ENCODE results near the gene SPRY4. TPM values are rescaled to one million over a fixed set of nuclear protein-coding genes. Genes with fewer than 3 reads are reported as not detected.
"Not testable (repeated sequence)": the region's sequence is repeated elsewhere in the genome, so short reads cannot be mapped to it uniquely, and the experiment has no call there.

Gene SPRY4
- total RNA-seq, 1 experiment from 2014 or later = 35.5 TPM

- TF ChIP-seq EZH2 (IDR thresholded peaks at IDR 0.05; ENCODE audit: borderline replicate concordance, low read depth, low read length, poor library complexity, severe bottlenecking) (no peak), CTCF (conservative IDR thresholded peaks at IDR 0.05; ENCODE audit: low read depth, low read length) (no peak)
- BruUV-seq (replicated peaks) = no TSS peak
- H3K27me3 ChIP-seq (replicated peaks; ENCODE audit: insufficient read depth, low read depth, low read length, poor library complexity) = no peaks in the 10 kb centered on the region
- no peak overlapping the region for H3K4me3 ChIP-seq (ENCODE audit: low read depth, low read length, poor library complexity, severe bottlenecking)
- H3K27ac ChIP-seq (ENCODE audit: low read depth, low read length, poor library complexity, severe bottlenecking) = no peak overlapping the region
- intact Hi-C loops (cut with micrococcal nuclease; ENCODE audit: unreplicated experiment) = no loop called here
- H3K9me3 ChIP-seq (ENCODE audit: low read depth, low read length, poor library complexity, severe bottlenecking) = no peaks in the 10 kb centered on the region
- CTCF ChIA-PET = no interaction called here
- peaks cover 30% of the 10 kb centered on the region for H3K4me1 ChIP-seq (ENCODE audit: insufficient read depth, low read length, poor library complexity, severe bottlenecking)
- no peaks in the 10 kb centered on the region for H3K36me3 ChIP-seq (ENCODE audit: insufficient read depth, low read length, poor library complexity, severe bottlenecking)
- POLR2A ChIA-PET (ENCODE audit: low non-redundant PET) = no interaction called here
- DNase-seq (ENCODE audit: low spot score) = no peak
Observed at GRCh38 chr5:142300677-142301076, 24.1 kb downstream of the SPRY4 start.

GRCh38 chr5:142298789-142299188, 26.0 kb downstream of the SPRY4 start:
- Histone ChIP-seq H3K4me3 (ENCODE audit: low read depth, low read length, poor library complexity, severe bottlenecking) (no peak overlapping the region), H3K36me3 (ENCODE audit: insufficient read depth, low read length, poor library complexity, severe bottlenecking) (no peaks in the 10 kb centered on the region), H3K4me1 (ENCODE audit: insufficient read depth, low read length, poor library complexity, severe bottlenecking) (peaks cover 29% of the 10 kb centered on the region), H3K9me3 (ENCODE audit: low read depth, low read length, poor library complexity, severe bottlenecking) (no peaks in the 10 kb centered on the region), H3K27ac (ENCODE audit: low read depth, low read length, poor library complexity, severe bottlenecking) (no peak overlapping the region), H3K27me3 (replicated peaks; ENCODE audit: insufficient read depth, low read depth, low read length, poor library complexity) (no peaks in the 10 kb centered on the region)
- TF ChIP-seq EZH2 (IDR thresholded peaks at IDR 0.05; ENCODE audit: borderline replicate concordance, low read depth, low read length, poor library complexity, severe bottlenecking) (no peak), CTCF (conservative IDR thresholded peaks at IDR 0.05; ENCODE audit: low read depth, low read length) (no peak)
- no TSS peak for BruUV-seq (replicated peaks)
- ChIA-PET POLR2A (ENCODE audit: low non-redundant PET) (no interaction called here), CTCF (interaction anchor here (0.5 kb wide), 1 partner anchor 38 kb away, joined by 4 read pairs; no protein-coding TSS in a partner anchor)
- intact Hi-C loops (cut with micrococcal nuclease; ENCODE audit: unreplicated experiment) = no loop called here
- DNase-seq (ENCODE audit: low spot score) = no peak

- intact Hi-C loops (cut with micrococcal nuclease; ENCODE audit: unreplicated experiment); BruUV-seq (replicated peaks); H3K4me3 ChIP-seq (ENCODE audit: low read depth, low read length, poor library complexity, severe bottlenecking); CTCF ChIA-PET; H3K9me3 ChIP-seq (ENCODE audit: low read depth, low read length, poor library complexity, severe bottlenecking); H3K27me3 ChIP-seq (replicated peaks; ENCODE audit: insufficient read depth, low read depth, low read length, poor library complexity); POLR2A ChIA-PET (ENCODE audit: low non-redundant PET); H3K27ac ChIP-seq (ENCODE audit: low read depth, low read length, poor library complexity, severe bottlenecking); H3K36me3 ChIP-seq (ENCODE audit: insufficient read depth, low read length, poor library complexity, severe bottlenecking); DNase-seq (ENCODE audit: low spot score): not testable (repeated sequence)
- H3K4me1 ChIP-seq (ENCODE audit: insufficient read depth, low read length, poor library complexity, severe bottlenecking) = peaks cover 29% of the 10 kb centered on the region
Observed at GRCh38 chr5:142297786-142298185, 27.0 kb downstream of the SPRY4 start.

- intact Hi-C loops (cut with micrococcal nuclease; ENCODE audit: unreplicated experiment) = no loop called here
- peaks cover 29% of the 10 kb centered on the region for H3K4me1 ChIP-seq (ENCODE audit: insufficient read depth, low read length, poor library complexity, severe bottlenecking)
- peak; percentile 40 for DNase-seq (ENCODE audit: low spot score)
- BruUV-seq (replicated peaks) = no TSS peak
- H3K36me3 ChIP-seq (ENCODE audit: insufficient read depth, low read length, poor library complexity, severe bottlenecking) = no peaks in the 10 kb centered on the region
- H3K4me3 ChIP-seq (ENCODE audit: low read depth, low read length, poor library complexity, severe bottlenecking) = no peak overlapping the region
- no peak overlapping the region for H3K27ac ChIP-seq (ENCODE audit: low read depth, low read length, poor library complexity, severe bottlenecking)
- no peaks in the 10 kb centered on the region for H3K27me3 ChIP-seq (replicated peaks; ENCODE audit: insufficient read depth, low read depth, low read length, poor library complexity)
- ChIA-PET POLR2A (ENCODE audit: low non-redundant PET) (no interaction called here), CTCF (no interaction called here)
- TF ChIP-seq EZH2 (IDR thresholded peaks at IDR 0.05; ENCODE audit: borderline replicate concordance, low read depth, low read length, poor library complexity, severe bottlenecking) (no peak), CTCF (conservative IDR thresholded peaks at IDR 0.05; ENCODE audit: low read depth, low read length) (no peak)
- H3K9me3 ChIP-seq (ENCODE audit: low read depth, low read length, poor library complexity, severe bottlenecking) = no peaks in the 10 kb centered on the region
Observed at GRCh38 chr5:142296914-142297417, 27.9 kb downstream of the SPRY4 start.
